Measurements from ENCODE around the gene BZW1. TPM values are rescaled to one million over a fixed set of nuclear protein-coding genes. Genes with fewer than 3 reads are reported as not detected.

The BZW1 gene
- total RNA-seq, 5 donors from 2014 or later (not counting 1 experiment from before 2014, with no cell fraction given) = 132 to 258 (median 139) TPM

- WGBS (ENCODE audit: insufficient coverage) = 17% methylated on average over 7 of the region's 12 CpGs
- no peaks in the 10 kb centered on the region for H3K27me3 Mint-ChIP-seq
- peaks cover 66% of the 10 kb centered on the region for H3K36me3 Mint-ChIP-seq
- peak in 1 of 35 experiments; percentile 47 for DNase-seq
- H3K27ac Mint-ChIP-seq = peak overlapping the region; percentile 62 to 85
- Histone ChIP-seq H3K9me3 (no peaks in the 10 kb centered on the region), H3K36me3 (ENCODE audit: control insufficient read depth in 2 of 2, extremely low read depth in 1 of 2, insufficient read depth in 1 of 2, low read length in 1 of 2) (peaks cover 5 to 59% of the 10 kb centered on the region in 2 donors), H3K27me3 (replicated peaks in 1 of 2; ENCODE audit: control insufficient read depth in 2 of 2, extremely low read depth in 1 of 2, insufficient read depth in 2 of 2, low read length in 1 of 2) (no peaks in the 10 kb centered on the region), H3K4me1 (ENCODE audit: control insufficient read depth in 1 of 2, extremely low read depth in 1 of 2, insufficient read depth in 2 of 2, low read length in 2 of 2) (peaks cover 29 to 36% of the 10 kb centered on the region in 2 experiments), H3K27ac (ENCODE audit: low read length) (peak overlapping the region; percentile 30), H3K4me3 (ENCODE audit: control insufficient read depth in 1 of 2, extremely low read depth in 1 of 2, low read length in 1 of 2) (peak overlapping the region in 1 of 2 donors; percentile 26)
- H3K9me3 Mint-ChIP-seq = no peaks in the 10 kb centered on the region
- peak overlapping the region; percentile 84 to 92 (median 91) for H3K4me3 Mint-ChIP-seq
- peaks cover 59 to 66% (median 63%) of the 10 kb centered on the region in 3 donors for H3K4me1 Mint-ChIP-seq
- ChIA-PET CTCF (interaction anchor here in 1 of 2 donors (0.6 to 1.3 kb wide), 2 partner anchors 209 kb away, joined by 3 to 4 read pairs; no protein-coding TSS in a partner anchor), POLR2A (interaction anchor here (0.5 to 3.5 kb wide), 11 partner anchors 11 to 402 kb away, joined by 3 to 23 read pairs (median 5); partner anchors contain the start of genes NIF3L1 (in 1 of the 2) and PPIL3 (in 1 of the 2))
- no peak for ATAC-seq (replicated peaks in 1 of 4)
These were observed 48.5 kb downstream of the BZW1 start for GRCh38 chr2:200860092-200860795.

GRCh38 chr2:200861617-200862155, 50.0 kb downstream of the BZW1 start:
- ChIA-PET POLR2A (interaction anchor here (0.5 to 1.4 kb wide), 9 partner anchors 8 to 401 kb away, joined by 3 to 7 read pairs (median 4); partner anchors contain the start of genes NIF3L1 (in 1 of the 2) and PPIL3 (in 1 of the 2)), CTCF (interaction anchor here in 1 of 2 donors (1.0 kb wide), 1 partner anchor 372 kb away, joined by 3 read pairs; no protein-coding TSS in a partner anchor)
- peaks cover 0 to 45% of the 10 kb centered on the region in 2 donors for H3K36me3 ChIP-seq (ENCODE audit: control insufficient read depth in 2 of 2, extremely low read depth in 1 of 2, insufficient read depth in 1 of 2, low read length in 1 of 2)
- peaks cover 29 to 36% of the 10 kb centered on the region in 2 experiments for H3K4me1 ChIP-seq (ENCODE audit: control insufficient read depth in 1 of 2, extremely low read depth in 1 of 2, insufficient read depth in 2 of 2, low read length in 2 of 2)
- H3K9me3 Mint-ChIP-seq = no peaks in the 10 kb centered on the region
- peaks cover 62% of the 10 kb centered on the region for H3K36me3 Mint-ChIP-seq
- H3K27ac Mint-ChIP-seq = peak overlapping the region; percentile 89 to 100
- H3K27ac ChIP-seq (ENCODE audit: low read length) = peak overlapping the region; percentile 30
- H3K27me3 ChIP-seq (replicated peaks in 1 of 2; ENCODE audit: control insufficient read depth in 2 of 2, extremely low read depth in 1 of 2, insufficient read depth in 2 of 2, low read length in 1 of 2) = no peaks in the 10 kb centered on the region
- H3K9me3 ChIP-seq = no peaks in the 10 kb centered on the region
- H3K4me1 Mint-ChIP-seq = peaks cover 55 to 62% (median 59%) of the 10 kb centered on the region in 3 donors
- no peaks in the 10 kb centered on the region for H3K27me3 Mint-ChIP-seq
- no peak for DNase-seq
- 10% methylated on average over 4 of the region's 4 CpGs for WGBS (ENCODE audit: insufficient coverage)
- H3K4me3 Mint-ChIP-seq = peak overlapping the region; percentile 84 to 92 (median 91)
- peak overlapping the region; percentile 42 to 70 for H3K4me3 ChIP-seq (ENCODE audit: control insufficient read depth in 1 of 2, extremely low read depth in 1 of 2, low read length in 1 of 2)
- no peak for ATAC-seq (replicated peaks in 1 of 4)

- peaks cover 0 to 36% of the 10 kb centered on the region in 2 donors for H3K36me3 ChIP-seq (ENCODE audit: control insufficient read depth in 2 of 2, extremely low read depth in 1 of 2, insufficient read depth in 1 of 2, low read length in 1 of 2)
- Mint-ChIP-seq H3K27ac (peak overlapping the region; percentile 100), H3K27me3 (no peaks in the 10 kb centered on the region), H3K9me3 (no peaks in the 10 kb centered on the region), H3K4me3 (peak overlapping the region; percentile 84 to 92 (median 91)), H3K36me3 (peaks cover 53% of the 10 kb centered on the region), H3K4me1 (peaks cover 49 to 53% (median 50%) of the 10 kb centered on the region in 3 donors)
- ChIA-PET POLR2A (interaction anchor here (0.7 to 2.2 kb wide), 3 partner anchors 8 to 149 kb away, joined by 7 to 21 read pairs (median 7); no protein-coding TSS in a partner anchor), CTCF (no interaction called here)
- peak overlapping the region; percentile 100 for H3K27ac ChIP-seq (ENCODE audit: low read length)
- peaks cover 25 to 36% of the 10 kb centered on the region in 2 experiments for H3K4me1 ChIP-seq (ENCODE audit: control insufficient read depth in 1 of 2, extremely low read depth in 1 of 2, insufficient read depth in 2 of 2, low read length in 2 of 2)
- ATAC-seq (replicated peaks in 1 of 4) = peak in 1 of 4 experiments; percentile 51
- DNase-seq = peak in 34 of 35 experiments; percentile 9 to 84 (median 62)
- no peaks in the 10 kb centered on the region for H3K27me3 ChIP-seq (replicated peaks in 1 of 2; ENCODE audit: control insufficient read depth in 2 of 2, extremely low read depth in 1 of 2, insufficient read depth in 2 of 2, low read length in 1 of 2)
- WGBS (ENCODE audit: insufficient coverage) = 1% methylated on average over 9 of the region's 13 CpGs
- peak overlapping the region; percentile 70 to 100 for H3K4me3 ChIP-seq (ENCODE audit: control insufficient read depth in 1 of 2, extremely low read depth in 1 of 2, low read length in 1 of 2)
- H3K9me3 ChIP-seq = no peaks in the 10 kb centered on the region
These were observed 50.9 kb downstream of the BZW1 start for GRCh38 chr2:200862532-200863000.

- Mint-ChIP-seq H3K27ac (peak overlapping the region; percentile 100), H3K4me3 (peak overlapping the region; percentile 84 to 92 (median 91)), H3K36me3 (peaks cover 41% of the 10 kb centered on the region), H3K4me1 (peaks cover 39 to 41% (median 41%) of the 10 kb centered on the region in 3 donors), H3K27me3 (no peaks in the 10 kb centered on the region), H3K9me3 (no peaks in the 10 kb centered on the region)
- peak in 7 of 35 experiments; percentile 6 to 32 (median 18) for DNase-seq
- no peaks in the 10 kb centered on the region for H3K9me3 ChIP-seq
- peaks cover 0 to 24% of the 10 kb centered on the region in 2 donors for H3K36me3 ChIP-seq (ENCODE audit: control insufficient read depth in 2 of 2, extremely low read depth in 1 of 2, insufficient read depth in 1 of 2, low read length in 1 of 2)
- H3K27me3 ChIP-seq (replicated peaks in 1 of 2; ENCODE audit: control insufficient read depth in 2 of 2, extremely low read depth in 1 of 2, insufficient read depth in 2 of 2, low read length in 1 of 2) = no peaks in the 10 kb centered on the region
- 0% methylated on average over 15 of the region's 19 CpGs for WGBS (ENCODE audit: insufficient coverage)
- POLR2A ChIA-PET = interaction anchor here (0.5 to 2.6 kb wide), 27 partner anchors 8 to 917 kb away, joined by 3 to 40 read pairs (median 5); partner anchors contain the start of genes NIF3L1 (in 2 of the 2), PPIL3 (in 2 of the 2), ALS2 (in 1 of the 2) and BZW1 (in 1 of the 2)
- H3K4me3 ChIP-seq (ENCODE audit: control insufficient read depth in 1 of 2, extremely low read depth in 1 of 2, low read length in 1 of 2) = peak overlapping the region; percentile 70 to 100
- peaks cover 24 to 33% of the 10 kb centered on the region in 2 experiments for H3K4me1 ChIP-seq (ENCODE audit: control insufficient read depth in 1 of 2, extremely low read depth in 1 of 2, insufficient read depth in 2 of 2, low read length in 2 of 2)
- peak; percentile 1 to 8 (median 4) for ATAC-seq (replicated peaks in 1 of 4)
- CTCF ChIA-PET = interaction anchor here (0.7 to 1.5 kb wide), 6 partner anchors 23 to 369 kb away, joined by 3 to 15 read pairs (median 6); partner anchors contain the start of genes NIF3L1 (in 1 of the 2), ORC2 (in 1 of the 2) and PPIL3 (in 1 of the 2)
- peak overlapping the region; percentile 100 for H3K27ac ChIP-seq (ENCODE audit: low read length)
These were observed 52.1 kb downstream of the BZW1 start for GRCh38 chr2:200863782-200864175.

- DNase-seq = peak; percentile 93 to 99 (median 98)
- Histone ChIP-seq H3K4me3 (ENCODE audit: control insufficient read depth in 1 of 2, extremely low read depth in 1 of 2, low read length in 1 of 2) (peak within 1 kb of the TSS; percentile 70 to 100), H3K4me1 (ENCODE audit: control insufficient read depth in 1 of 2, extremely low read depth in 1 of 2, insufficient read depth in 2 of 2, low read length in 2 of 2) (peaks cover 25 to 30% of the 10 kb centered on the region in 2 experiments), H3K27ac (ENCODE audit: low read length) (peak within 1 kb of the TSS; percentile 100), H3K9me3 (no peaks in the 10 kb centered on the region), H3K36me3 (ENCODE audit: control insufficient read depth in 2 of 2, extremely low read depth in 1 of 2, insufficient read depth in 1 of 2, low read length in 1 of 2) (peaks cover 0 to 18% of the 10 kb centered on the region in 2 donors), H3K27me3 (replicated peaks in 1 of 2; ENCODE audit: control insufficient read depth in 2 of 2, extremely low read depth in 1 of 2, insufficient read depth in 2 of 2, low read length in 1 of 2) (no peaks in the 10 kb centered on the region)
- H3K9me3 Mint-ChIP-seq = no peaks in the 10 kb centered on the region
- peaks cover 39% of the 10 kb centered on the region for H3K36me3 Mint-ChIP-seq
- ATAC-seq (replicated peaks in 1 of 4) = peak; percentile 83 to 91 (median 90)
- peak within 1 kb of the TSS; percentile 84 to 92 (median 91) for H3K4me3 Mint-ChIP-seq
- H3K27me3 Mint-ChIP-seq = no peaks in the 10 kb centered on the region
- WGBS (ENCODE audit: insufficient coverage) = under 1% methylated on average over 81 of the region's 89 CpGs
- peak within 1 kb of the TSS; percentile 100 for H3K27ac Mint-ChIP-seq
- ChIA-PET CTCF (interaction anchor here (0.7 to 1.5 kb wide), 6 partner anchors 23 to 368 kb away, joined by 3 to 15 read pairs (median 6); partner anchors contain the start of genes NIF3L1 (in 1 of the 2), ORC2 (in 1 of the 2) and PPIL3 (in 1 of the 2)), POLR2A (interaction anchor here (0.5 to 2.6 kb wide), 40 partner anchors 9 to 916 kb away, joined by 3 to 40 read pairs (median 4); partner anchors contain the start of genes NIF3L1 (in 2 of the 2), PPIL3 (in 2 of the 2), ALS2 (in 1 of the 2) and BZW1 (in 1 of the 2))
- peaks cover 37 to 40% (median 39%) of the 10 kb centered on the region in 3 donors for H3K4me1 Mint-ChIP-seq
These were observed 52.7 kb downstream of the BZW1 start, which contains the start of gene CLK1 for GRCh38 chr2:200864176-200865034. TSS of gene CLK1 (minus strand) at chr2:200864658. CDS start at chr2:200861862, 2,796 bp downstream.

Data from T-cell (primary cell).